ENCODE data around the gene CLIC4.
"Not testable (repeated sequence)": the region's sequence is repeated elsewhere in the genome, so short reads cannot be mapped to it uniquely, and the experiment has no call there.

The CLIC4 gene

GRCh38 chr1:24744911-24745710 lies at the start of gene CLIC4:
Gene CLIC4 (plus strand): TSS chr1:24745447. CDS start chr1:24745554, 107 bp downstream.
- H3K4me3 Mint-ChIP-seq, result peak within 1 kb of the TSS; percentile 93

GRCh38 chr1:24696041-24696755 lies 49.0 kb upstream of the CLIC4 start:
- Mint-ChIP-seq H3K9me3 (no peaks in the 10 kb centered on the region), H3K4me3 (no peak overlapping the region), H3K4me1 (peaks cover 5% of the 10 kb centered on the region), H3K27me3 (no peaks in the 10 kb centered on the region), H3K36me3 (no peaks in the 10 kb centered on the region), H3K27ac (no peak overlapping the region)

More at GRCh38 chr1:24744911-24745710, at the start of gene CLIC4:
- H3K9me3 Mint-ChIP-seq, result no peaks in the 10 kb centered on the region
- peaks cover 4% of the 10 kb centered on the region for H3K27me3 Mint-ChIP-seq
- H3K4me1 Mint-ChIP-seq, result peaks cover 25% of the 10 kb centered on the region
- H3K36me3 Mint-ChIP-seq, result no peaks in the 10 kb centered on the region
- peak within 1 kb of the TSS; percentile 68 for H3K27ac Mint-ChIP-seq

DNA sequence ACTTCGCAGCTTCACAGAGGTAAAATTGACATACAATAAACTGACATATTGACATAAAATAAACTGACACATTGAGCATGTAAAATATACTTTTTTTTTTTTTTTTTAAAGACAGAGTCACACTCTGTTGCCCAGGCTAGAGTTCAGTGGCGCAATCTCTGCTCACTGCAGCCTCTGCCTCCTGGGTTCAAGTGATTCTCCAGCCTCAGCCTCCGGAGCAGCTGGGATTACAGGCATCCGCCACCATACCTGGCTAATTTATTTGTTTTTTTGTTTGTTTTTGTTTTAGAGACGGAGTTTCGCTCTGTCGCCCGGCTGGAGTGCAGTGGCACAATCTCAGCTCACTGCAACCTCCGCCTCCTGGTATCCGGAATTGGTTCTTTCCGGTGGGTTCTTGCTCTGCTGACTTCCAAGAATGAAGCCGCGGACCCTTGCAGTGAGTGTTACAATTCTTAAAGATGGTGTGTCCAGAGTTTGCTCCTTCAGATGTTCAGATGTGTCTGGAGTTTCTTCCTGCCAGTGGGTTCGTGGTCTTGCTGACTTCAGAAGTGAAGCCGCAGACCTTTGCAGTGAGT lies 48.4 kb upstream of the CLIC4 start:
- Mint-ChIP-seq H3K36me3 (no peaks in the 10 kb centered on the region), H3K4me1 (peaks cover 5% of the 10 kb centered on the region), H3K9me3 (no peaks in the 10 kb centered on the region), H3K27me3 (no peaks in the 10 kb centered on the region), H3K4me3 (no peak overlapping the region), H3K27ac (no peak overlapping the region)

DNA sequence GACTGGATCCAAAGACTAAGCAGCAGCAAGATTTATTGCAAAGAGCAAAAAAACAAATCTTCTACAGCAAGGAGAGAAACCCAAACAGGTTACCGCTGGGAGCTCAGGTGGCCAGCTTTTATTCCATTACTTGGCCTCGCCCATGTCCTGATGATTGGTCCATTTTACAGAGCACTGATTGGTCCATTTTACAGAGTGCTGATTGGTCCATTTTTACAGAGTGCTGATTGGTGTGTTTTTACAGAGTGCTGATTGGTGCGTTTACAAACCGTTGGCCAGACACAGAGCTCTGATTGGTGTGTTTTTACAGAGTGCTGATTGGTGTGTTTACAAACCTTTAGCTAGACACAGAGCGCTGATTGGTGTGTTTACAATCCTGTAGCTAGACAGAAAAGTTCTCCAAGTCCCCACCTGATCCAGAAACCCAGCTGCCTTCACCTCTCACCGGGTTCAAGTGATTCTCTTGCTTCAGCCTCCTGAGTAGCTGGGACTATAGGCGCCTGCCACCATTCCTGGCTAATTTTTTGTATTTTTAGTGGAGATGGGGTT lies 47.7 kb upstream of the CLIC4 start:
- not testable (repeated sequence) for H3K27ac Mint-ChIP-seq, H3K36me3 Mint-ChIP-seq, H3K4me1 Mint-ChIP-seq, H3K27me3 Mint-ChIP-seq, H3K4me3 Mint-ChIP-seq, H3K9me3 Mint-ChIP-seq

- not testable (repeated sequence) for H3K27me3 Mint-ChIP-seq, H3K9me3 Mint-ChIP-seq, H3K4me1 Mint-ChIP-seq, H3K27ac Mint-ChIP-seq, H3K4me3 Mint-ChIP-seq, H3K36me3 Mint-ChIP-seq
Observed at GRCh38 chr1:24698326-24698725, 46.9 kb upstream of the CLIC4 start.

DNA sequence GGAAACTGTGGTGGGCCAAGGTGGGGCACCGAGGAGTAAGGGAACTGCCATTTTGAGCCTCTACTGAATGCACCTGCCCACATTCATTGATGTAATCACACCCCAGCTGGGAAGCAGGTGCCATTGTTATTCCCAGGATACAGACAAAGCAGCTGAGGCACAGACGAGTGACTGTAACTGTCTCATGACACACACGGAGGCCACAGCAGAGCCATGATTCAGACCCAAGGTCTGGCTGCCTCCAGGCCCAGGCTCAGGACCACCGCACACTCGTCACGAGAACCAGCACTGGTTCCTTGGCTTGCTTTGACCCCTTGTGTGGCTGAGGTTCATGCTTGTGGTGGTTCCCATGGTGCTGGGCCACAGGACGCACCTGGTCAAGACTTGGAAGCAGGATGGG lies 45.6 kb upstream of the CLIC4 start:
- Mint-ChIP-seq H3K27me3 (no peaks in the 10 kb centered on the region), H3K27ac (no peak overlapping the region), H3K4me1 (no peaks in the 10 kb centered on the region), H3K9me3 (no peaks in the 10 kb centered on the region), H3K36me3 (no peaks in the 10 kb centered on the region), H3K4me3 (no peak overlapping the region)

- Mint-ChIP-seq H3K27me3 (no peaks in the 10 kb centered on the region), H3K36me3 (no peaks in the 10 kb centered on the region), H3K9me3 (no peaks in the 10 kb centered on the region), H3K4me1 (peaks cover 10% of the 10 kb centered on the region), H3K4me3 (no peak overlapping the region), H3K27ac (no peak overlapping the region)
Observed at GRCh38 chr1:24702511-24703293, 42.5 kb upstream of the CLIC4 start.

GRCh38 chr1:24704411-24705259 lies 40.6 kb upstream of the CLIC4 start:
- no peaks in the 10 kb centered on the region for H3K36me3 Mint-ChIP-seq
- no peak overlapping the region for H3K4me3 Mint-ChIP-seq
- no peaks in the 10 kb centered on the region for H3K27me3 Mint-ChIP-seq
- peaks cover 10% of the 10 kb centered on the region for H3K4me1 Mint-ChIP-seq
- no peaks in the 10 kb centered on the region for H3K9me3 Mint-ChIP-seq
- H3K27ac Mint-ChIP-seq, result peak overlapping the region; percentile 53

- no peaks in the 10 kb centered on the region for H3K27me3 Mint-ChIP-seq
- peak overlapping the region; percentile 73 for H3K27ac Mint-ChIP-seq
- peaks cover 10% of the 10 kb centered on the region for H3K4me1 Mint-ChIP-seq
- H3K9me3 Mint-ChIP-seq, result no peaks in the 10 kb centered on the region
- no peaks in the 10 kb centered on the region for H3K36me3 Mint-ChIP-seq
- peak overlapping the region; percentile 37 for H3K4me3 Mint-ChIP-seq
Observed at GRCh38 chr1:24705260-24706073, 39.8 kb upstream of the CLIC4 start.

DNA sequence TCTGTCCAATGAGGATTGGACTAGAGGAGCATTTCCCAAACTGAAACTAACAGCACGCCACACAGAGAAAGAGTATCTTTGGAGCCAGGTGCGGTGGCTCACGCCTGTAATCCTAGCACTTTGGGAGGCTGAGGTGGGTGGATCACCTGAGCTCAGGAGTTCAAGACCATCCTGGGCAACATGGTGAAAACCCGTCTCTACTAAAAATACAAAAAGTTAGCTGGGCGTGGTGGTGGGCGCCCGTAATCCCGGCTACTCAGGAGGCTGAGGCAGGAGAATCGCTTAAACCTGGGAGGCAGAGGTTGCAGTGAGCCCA lies 39.2 kb upstream of the CLIC4 start:
- H3K4me1 Mint-ChIP-seq, H3K27ac Mint-ChIP-seq, H3K36me3 Mint-ChIP-seq, H3K27me3 Mint-ChIP-seq, H3K4me3 Mint-ChIP-seq, H3K9me3 Mint-ChIP-seq: not testable (repeated sequence)

GRCh38 chr1:24707687-24708086 lies 37.6 kb upstream of the CLIC4 start:
- Mint-ChIP-seq H3K9me3 (no peaks in the 10 kb centered on the region), H3K27me3 (no peaks in the 10 kb centered on the region), H3K27ac (no peak overlapping the region), H3K4me1 (peaks cover 10% of the 10 kb centered on the region), H3K4me3 (no peak overlapping the region), H3K36me3 (no peaks in the 10 kb centered on the region)

- Mint-ChIP-seq H3K4me1 (peaks cover 10% of the 10 kb centered on the region), H3K36me3 (no peaks in the 10 kb centered on the region), H3K27me3 (no peaks in the 10 kb centered on the region), H3K4me3 (no peak overlapping the region), H3K27ac (no peak overlapping the region), H3K9me3 (no peaks in the 10 kb centered on the region)
Observed at GRCh38 chr1:24708938-24709337, 36.3 kb upstream of the CLIC4 start.

DNA sequence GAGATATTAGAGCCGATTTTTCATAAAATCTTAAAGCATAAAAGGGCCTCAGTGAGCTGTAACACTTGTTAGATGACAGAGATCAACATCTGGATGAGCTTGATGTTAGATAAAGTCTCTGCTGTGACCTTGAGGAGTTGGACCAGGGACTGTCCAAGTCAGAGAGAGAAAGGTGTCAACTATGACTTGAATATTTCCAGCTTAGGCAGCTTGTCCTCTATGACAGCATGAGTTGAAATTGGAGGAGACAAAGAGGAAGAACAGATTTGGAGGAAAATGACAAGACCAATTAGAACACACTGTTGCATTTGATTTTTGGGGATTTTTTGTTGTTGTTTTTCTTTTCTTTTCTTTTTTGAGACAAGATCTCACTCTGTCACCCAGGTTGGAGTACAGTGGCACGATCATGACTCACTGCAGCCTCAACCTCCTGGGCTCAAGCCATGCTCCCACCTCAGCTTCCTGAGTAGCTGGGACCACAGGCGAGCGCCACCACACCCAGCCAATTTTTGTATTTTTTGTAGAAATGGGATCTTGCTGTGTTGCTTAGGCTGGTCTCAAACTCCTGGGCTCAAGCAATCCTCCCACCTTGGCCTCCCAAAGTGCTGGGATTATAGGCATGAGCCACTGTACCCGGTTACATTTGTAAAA lies 35.3 kb upstream of the CLIC4 start:
- no peak overlapping the region for H3K4me3 Mint-ChIP-seq
- no peaks in the 10 kb centered on the region for H3K27me3 Mint-ChIP-seq
- no peaks in the 10 kb centered on the region for H3K9me3 Mint-ChIP-seq
- H3K36me3 Mint-ChIP-seq, result no peaks in the 10 kb centered on the region
- no peak overlapping the region for H3K27ac Mint-ChIP-seq
- H3K4me1 Mint-ChIP-seq, result peaks cover 9% of the 10 kb centered on the region

DNA sequence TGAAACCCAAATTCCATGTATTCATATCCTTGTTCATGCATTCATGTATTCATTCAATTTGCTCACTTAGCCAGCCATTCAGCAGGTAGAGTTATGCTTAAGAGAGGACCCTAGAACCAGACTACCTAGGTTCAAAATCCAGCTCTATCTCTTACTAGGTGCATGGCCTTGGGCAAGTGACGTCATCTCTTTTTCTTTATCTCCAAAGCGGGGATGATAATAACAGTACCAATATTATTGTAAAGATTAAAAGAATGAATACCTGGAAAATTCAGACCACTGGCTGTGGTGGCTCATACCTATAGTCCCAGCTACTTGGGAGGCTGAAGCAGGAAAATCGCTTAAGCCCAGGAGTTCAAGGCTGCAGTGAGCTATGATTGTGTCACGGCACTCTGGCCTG lies 33.9 kb upstream of the CLIC4 start:
- H3K4me3 Mint-ChIP-seq, result no peak overlapping the region
- H3K36me3 Mint-ChIP-seq, result no peaks in the 10 kb centered on the region
- no peaks in the 10 kb centered on the region for H3K9me3 Mint-ChIP-seq
- H3K27me3 Mint-ChIP-seq, result no peaks in the 10 kb centered on the region
- no peaks in the 10 kb centered on the region for H3K4me1 Mint-ChIP-seq
- H3K27ac Mint-ChIP-seq, result no peak overlapping the region

Measured in activated naive CD4-positive, alpha-beta T cell treated with anti-CD3 and anti-CD28 coated beads, Interleukin-2, amount 50 U/mL, for 24 hours (primary cell).